HG03520 (cell line): ENCODE results near the gene PDZRN3.
"Not testable (repeated sequence)": the region's sequence is repeated elsewhere in the genome, so short reads cannot be mapped to it uniquely, and the experiment has no call there.

Experiments
- ATAC-seq: cut with Tn5 transposase; IDR thresholded peaks from one replicate; pipeline ENCODE4 v1.9.1; 2021; ENCODE audit warnings: mild to moderate bottlenecking, moderate library complexity; ENCODE audit not compliant: unreplicated experiment

The PDZRN3 gene

DNA sequence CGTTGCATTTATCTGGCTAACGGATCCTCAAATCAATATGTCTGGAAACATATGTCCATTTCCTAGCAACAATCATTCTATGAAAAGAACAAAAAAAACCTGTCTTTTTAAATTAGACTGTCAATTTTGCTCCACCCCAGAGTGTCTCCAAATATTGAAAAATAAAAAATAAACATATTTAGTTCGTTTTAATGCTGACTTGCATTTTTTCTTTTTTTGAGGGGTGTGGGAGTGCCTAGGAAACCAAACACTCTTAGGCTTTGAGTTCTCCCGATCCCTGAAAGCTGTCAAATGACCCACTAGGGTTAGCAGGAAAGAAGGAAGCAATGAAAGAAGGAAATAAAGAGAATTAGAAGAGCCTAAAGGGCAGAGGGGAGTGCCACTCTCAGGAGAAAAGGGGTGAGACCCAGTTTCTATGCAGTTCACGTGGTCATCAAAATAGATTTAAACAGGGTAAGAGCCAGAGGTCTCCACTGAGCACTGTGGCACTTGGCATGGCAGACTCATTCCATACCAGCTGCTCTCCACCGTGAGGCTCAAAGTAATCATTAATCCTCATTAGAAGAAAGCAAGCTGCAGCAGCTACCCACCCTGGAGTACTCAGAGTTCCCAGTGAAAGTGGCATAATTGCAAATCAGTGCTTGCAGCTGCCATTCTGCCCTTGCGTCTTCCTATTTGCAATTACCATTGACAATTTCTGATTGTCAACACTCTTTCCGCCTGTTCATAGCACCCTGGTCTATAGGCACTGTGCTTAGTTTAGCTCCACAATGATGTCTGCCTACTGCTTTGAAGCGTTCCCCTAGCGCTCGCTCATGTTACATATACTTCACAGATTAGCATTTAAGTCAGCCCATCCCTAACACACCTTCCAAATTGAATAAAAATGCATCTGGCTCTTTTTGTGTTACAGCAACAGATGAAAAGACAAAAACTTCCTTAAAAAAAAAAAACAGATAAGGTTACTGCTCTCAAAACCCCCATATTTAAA is 32.3 kb downstream of the PDZRN3 start:
- no peak for ATAC-seq

- no peak for ATAC-seq
These were observed 33.4 kb downstream of the PDZRN3 start for GRCh38 chr3:73591286-73591800.

DNA sequence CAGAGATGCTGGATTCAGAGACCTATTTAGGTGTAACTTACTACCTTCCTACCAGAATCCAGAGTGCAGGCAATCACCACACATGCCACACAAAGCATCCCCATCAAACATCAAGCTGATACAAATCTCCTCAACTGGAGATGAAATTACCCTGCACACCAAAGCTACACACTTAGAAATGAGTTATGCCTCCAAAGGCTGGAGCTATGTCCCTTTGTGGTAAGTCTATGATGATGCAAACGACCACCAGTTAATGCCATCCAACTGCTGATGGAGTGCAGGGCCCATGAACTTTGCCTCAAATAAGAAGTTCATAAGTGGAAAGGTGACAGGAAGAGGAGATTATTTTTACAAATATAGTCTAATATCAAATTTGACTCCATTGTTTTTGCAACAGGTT is 38.1 kb downstream of the PDZRN3 start:
- ATAC-seq: no peak

- ATAC-seq: no peak
These were observed 38.6 kb downstream of the PDZRN3 start for GRCh38 chr3:73586190-73586589.

DNA sequence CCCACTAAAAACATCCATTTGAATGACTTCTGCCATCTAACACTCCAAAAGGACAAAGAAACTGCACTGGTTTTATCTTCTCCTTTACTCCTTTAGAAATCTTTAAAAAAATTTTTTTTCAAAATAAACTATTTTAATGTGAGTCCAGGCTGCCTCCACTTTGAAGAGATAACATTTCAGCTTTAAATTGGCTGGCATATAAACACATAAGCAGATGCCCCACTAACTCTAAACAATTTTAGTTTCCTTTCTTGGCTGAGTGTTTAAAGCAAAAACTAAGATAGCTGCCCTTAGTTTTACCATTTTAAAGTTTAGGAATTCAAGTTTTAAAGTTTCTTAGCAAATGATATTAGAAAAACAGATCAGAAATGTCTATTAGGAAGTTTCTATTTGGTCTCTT is 39.9 kb downstream of the PDZRN3 start:
- no peak for ATAC-seq

DNA sequence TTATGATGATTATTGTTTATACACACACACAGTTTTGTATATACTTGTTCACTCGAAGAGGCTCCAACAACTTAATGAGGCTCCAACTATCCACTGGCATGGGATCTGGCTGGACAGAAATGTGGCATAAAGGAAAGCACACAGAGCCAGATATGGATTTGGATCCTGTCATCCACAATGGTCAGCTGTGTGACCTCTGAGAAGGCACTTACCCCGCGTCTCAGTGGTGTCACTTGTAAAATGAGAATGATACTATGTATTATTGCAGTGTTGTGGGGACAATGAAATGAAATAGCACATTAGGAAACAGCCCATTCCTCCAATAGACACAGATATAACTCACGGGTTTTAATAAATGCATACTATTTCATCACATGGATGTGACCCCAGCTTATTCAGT is 42.2 kb downstream of the PDZRN3 start:
- ATAC-seq: no peak

DNA sequence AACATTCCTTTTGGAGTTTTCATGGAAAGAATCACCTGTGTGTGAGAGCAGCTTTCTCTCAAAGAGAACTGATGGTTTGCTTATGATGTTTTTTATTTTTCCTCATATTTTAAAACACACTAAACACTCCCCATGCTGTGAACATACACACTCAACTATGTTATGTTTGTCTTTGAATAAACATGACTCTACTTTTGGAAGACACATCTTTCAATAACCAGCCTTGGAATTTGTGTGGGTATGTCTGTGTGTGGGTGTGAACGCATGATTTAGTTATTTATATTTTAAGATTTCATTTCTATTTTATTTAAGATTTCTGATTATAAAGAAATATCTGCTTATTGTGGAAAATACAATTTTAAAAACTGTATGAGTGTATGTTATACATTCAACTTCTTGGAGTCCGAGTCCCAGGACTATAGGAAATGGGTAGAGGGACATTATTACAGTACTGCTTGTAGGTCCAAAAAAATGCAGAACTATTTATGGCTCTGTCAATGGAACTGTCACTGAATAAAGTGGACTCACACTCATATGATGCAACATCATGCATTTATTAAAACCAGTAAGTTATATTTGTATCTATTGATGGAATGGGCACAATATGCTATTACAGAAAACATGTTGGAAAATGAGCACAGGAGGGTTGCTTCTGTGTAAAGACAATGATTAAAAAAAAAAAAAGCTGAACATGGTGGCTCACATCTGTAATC is 43.5 kb downstream of the PDZRN3 start:
- no peak for ATAC-seq

DNA sequence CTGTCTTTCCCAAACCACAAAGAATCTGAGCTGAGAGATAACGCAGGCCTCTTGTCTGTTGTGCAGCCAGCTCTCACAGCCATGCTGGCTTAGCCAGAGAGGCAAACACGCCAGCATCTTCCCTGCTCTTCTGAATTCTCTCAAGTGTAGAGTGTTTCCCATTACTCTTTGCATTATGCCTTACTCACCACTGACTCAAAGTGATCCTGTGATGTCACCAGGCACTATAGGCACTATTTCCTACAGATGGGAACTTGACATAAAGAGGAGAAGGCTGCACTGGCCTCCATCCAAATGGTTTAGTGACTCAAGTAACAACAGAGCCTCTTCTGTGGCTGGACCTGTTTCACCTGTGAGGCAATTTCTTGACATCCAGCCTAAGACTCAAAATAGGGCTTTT is 44.4 kb downstream of the PDZRN3 start:
- no peak for ATAC-seq

DNA sequence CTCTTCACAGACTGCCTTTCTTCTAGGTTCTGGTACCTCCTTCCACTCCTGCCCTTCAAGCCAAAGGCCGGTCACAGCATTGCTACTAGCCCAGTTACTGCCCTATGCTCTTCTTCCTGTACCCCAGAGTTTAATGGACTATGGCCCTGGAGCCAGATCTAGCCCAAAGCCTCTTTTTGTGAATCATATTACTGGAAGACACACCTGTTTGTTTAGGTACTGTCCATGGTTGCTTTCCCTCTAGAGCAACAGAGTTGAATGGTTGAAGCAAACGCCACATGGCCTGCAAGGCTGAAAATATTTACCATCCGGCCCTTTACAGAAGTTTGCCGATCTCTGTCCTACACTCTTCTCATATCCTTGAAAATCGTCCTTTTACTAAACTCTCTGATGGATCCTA is 47.0 kb downstream of the PDZRN3 start:
- no peak for ATAC-seq

- no peak for ATAC-seq
These were observed 47.7 kb downstream of the PDZRN3 start for GRCh38 chr3:73576999-73577461.

- no peak for ATAC-seq
These were observed 48.8 kb downstream of the PDZRN3 start for GRCh38 chr3:73575953-73576352.

GRCh38 chr3:73575519-73575918 is 49.2 kb downstream of the PDZRN3 start:
- no peak for ATAC-seq

DNA sequence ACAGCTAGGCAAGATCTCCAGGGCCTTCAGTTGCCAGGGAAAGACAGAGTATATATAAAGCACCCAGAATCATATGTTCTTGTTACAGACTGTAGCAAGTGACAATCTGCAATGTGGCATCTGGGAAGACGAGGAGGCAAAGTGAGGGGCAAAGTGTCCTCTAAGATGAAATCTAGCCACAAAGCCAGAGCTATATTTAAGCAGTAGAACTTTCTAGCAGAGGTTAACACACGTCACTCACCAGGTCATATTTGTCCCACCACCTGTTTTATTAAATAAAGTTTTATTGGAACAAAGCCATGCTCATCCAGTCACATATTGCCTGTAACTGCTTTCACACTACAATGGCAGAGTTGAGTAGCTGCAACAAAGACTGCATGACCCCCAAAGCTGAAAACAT is 51.5 kb downstream of the PDZRN3 start:
- no peak for ATAC-seq

GRCh38 chr3:73572368-73572767 is 52.4 kb downstream of the PDZRN3 start:
- ATAC-seq: no peak

GRCh38 chr3:73571238-73571794 is 53.4 kb downstream of the PDZRN3 start:
- ATAC-seq: no peak

GRCh38 chr3:73569246-73569760 is 55.4 kb downstream of the PDZRN3 start:
- ATAC-seq: no peak

- no peak for ATAC-seq
These were observed 56.3 kb downstream of the PDZRN3 start for GRCh38 chr3:73568371-73568862.

DNA sequence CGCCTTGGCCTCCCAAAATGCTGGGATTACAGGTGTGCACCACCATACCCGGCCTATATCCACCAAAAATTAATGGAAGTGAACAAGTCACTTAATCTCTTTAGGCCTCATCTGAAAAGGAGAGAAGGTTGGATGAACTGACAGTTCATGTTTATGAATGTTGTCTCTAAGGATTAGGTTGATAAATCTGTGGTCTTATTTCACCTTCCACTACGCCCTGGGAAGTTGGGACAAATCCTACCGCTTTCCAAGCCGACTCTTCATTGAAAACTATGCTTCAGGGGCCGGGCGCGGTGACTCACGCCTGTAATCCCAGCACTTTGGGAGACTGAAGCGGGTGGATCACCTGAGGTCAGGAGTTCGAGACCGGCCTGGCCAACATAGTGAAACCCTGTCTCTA is 59.4 kb downstream of the PDZRN3 start:
- ATAC-seq: not testable (repeated sequence)

DNA sequence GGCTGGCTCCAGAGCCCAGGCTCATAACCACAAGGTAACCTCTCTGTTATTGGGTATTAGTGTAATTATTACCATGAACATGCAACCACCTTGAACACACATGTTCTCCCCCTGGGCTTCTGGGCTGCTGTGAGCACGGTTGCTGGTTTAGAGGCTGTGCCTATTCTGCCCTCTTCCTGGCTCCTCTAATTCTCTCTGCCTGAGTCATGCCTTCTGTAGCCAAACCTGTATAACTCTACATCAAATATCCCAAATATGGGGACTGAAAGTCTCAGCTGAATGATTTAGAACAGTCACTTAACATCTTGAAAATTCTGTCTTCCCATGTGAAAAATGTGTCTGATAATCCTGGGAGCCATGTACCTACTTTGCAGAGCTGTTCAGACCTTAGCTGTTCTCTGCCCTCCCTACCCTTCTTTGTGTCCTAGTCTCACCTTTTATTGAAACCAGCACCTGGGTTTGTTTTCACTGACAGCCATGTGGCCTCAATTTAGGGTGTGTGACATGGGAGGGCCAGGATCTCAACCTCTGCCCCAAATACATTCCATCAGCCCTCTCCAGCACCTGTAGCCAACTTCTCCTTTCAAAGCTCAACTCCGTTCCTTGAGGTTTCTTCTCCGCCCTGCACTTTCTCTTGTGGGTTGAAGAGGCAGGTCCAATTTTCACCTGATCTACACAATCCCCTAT is 60.7 kb downstream of the PDZRN3 start:
- no peak for ATAC-seq

DNA sequence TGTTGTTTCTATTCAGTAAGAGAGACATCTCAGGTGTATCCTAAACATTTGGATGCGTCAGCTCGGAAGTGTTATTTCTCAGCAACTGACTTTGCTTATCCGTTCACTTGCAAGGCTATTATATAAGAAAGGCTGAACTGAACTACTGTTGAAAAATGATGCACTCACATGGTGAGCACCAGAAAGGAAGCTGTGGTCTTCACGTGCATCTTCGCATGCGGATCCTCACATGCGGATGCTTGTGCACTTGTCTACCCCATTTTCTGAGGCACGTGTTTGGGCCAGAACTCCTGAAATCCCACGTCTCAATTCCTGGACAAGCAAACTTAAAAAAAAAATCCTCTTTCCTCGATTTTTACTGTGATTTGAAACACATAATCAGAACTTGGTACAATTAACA is 63.2 kb downstream of the PDZRN3 start:
- no peak for ATAC-seq
